H1 (cell line): ENCODE results near the gene RGPD3. TPM values are rescaled to one million over a fixed set of nuclear protein-coding genes. Genes with fewer than 3 reads are reported as not detected.

Source experiments
- ASH2L ChIP-seq: fragments of 200-600, 300-600 bp; sonication (generic); IDR thresholded peaks from one replicate; pipeline ENCODE4 v1.7.1; 2017; ENCODE audit warnings: low read length
- BACH1 ChIP-seq: IDR thresholded peaks from 2 replicates; pipeline ENCODE4 v1.6.1; 2012; ENCODE audit warnings: low read length, improper control_type of control experiment
- CEBPB ChIP-seq: IDR thresholded peaks from 2 replicates; pipeline ENCODE4 v1.6.1; 2012; ENCODE audit warnings: low read depth, low read length
- SRF ChIP-seq: IDR thresholded peaks from 2 replicates; pipeline ENCODE4 v1.6.1; 2011; ENCODE audit warnings: mild to moderate bottlenecking, low read depth, low read length, moderate library complexity
- polyA plus RNA-seq, 7 experiments: library from polyadenylated mRNA; depleted of rRNA in 3 of 7; stranded (reverse) in 5 of 7; unstranded in 2 of 7; fragments of >200 nt in 5 of 7; fragments of 200-250 nt in 2 of 7; gene quantifications; 1 replicate in 5 of 7; 2 replicates in 1 of 7; 4 replicates in 1 of 7; pipeline versions ENCODE4 v1.2.1 to v1.2.3, GENCODE V29; 2011 to 2013; ENCODE audit warnings: missing spikeins in 2 of 7, mixed read lengths in 2 of 7
- total RNA-seq: library from RNA; stranded (reverse); fragmentation: NEBNext Ultra II Directional; extraction: Animal tissue kit (Norgen Biotek cat#: 25700); gene quantifications from 2 replicates; pipeline ENCODE4 v1.2.1, GENCODE V29; 2021

Gene RGPD3
- total and polyA plus RNA-seq, 2 of the 8 experiments (the other 6 are each of a cell fraction or from before 2014, with no cell fraction given), result 0.08 to 0.17 TPM

DNA sequence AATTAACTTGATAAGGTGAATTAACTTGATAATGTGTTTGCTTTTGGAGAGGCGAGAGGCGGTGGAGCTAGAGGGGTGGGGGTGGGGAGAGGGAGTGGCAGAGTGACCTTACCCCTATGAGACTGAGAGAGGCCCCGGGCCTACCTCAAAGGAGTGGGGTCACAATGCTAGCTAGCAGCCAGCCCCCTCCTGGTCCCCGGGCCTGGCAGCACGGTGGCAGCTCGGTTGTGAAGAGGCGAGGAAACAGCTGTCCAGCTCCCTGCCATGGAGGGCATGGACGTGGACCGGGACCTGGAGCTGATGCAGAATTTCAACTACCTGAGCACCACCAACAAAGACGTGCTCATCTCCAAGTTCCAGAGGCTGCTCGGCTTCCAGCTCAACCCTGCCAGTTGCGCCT is 123.9 kb downstream of the RGPD3 start (continued):
- TF ChIP-seq SRF (no peak), CEBPB (no peak), ASH2L (no peak), BACH1 (no peak)
